CD14-positive monocyte (primary cell): Measurements from ENCODE around the gene CWC15. TPM values are rescaled to one million over a fixed set of nuclear protein-coding genes. Genes with fewer than 3 reads are reported as not detected.

Source experiments
- DNase-seq, 3 donors: peaks; one replicate each; pipeline ENCODE4 v3.0.0-alpha.2; 2011 to 2022
- H2AFZ ChIP-seq: 2 replicates; pipeline ENCODE4 v1.6.0; 2012; ENCODE audit warnings: mild to moderate bottlenecking, low read depth, low read length, inconsistent platforms; ENCODE audit not compliant: insufficient read depth, poor library complexity, severe bottlenecking
- H3K27ac ChIP-seq, 2 donors: 1 replicate in 1 of 2; 2 replicates in 1 of 2; pipeline ENCODE4 v1.5.1; 2012 to 2013; ENCODE audit warnings: low read length in 2 of 2, control low read depth in 1 of 2, inconsistent platforms in 1 of 2, low read depth in 1 of 2, mild to moderate bottlenecking in 1 of 2
- H3K27me3 ChIP-seq, 2 donors: one replicate each; pipeline versions ENCODE4 v1.6.0 to v1.6.1; 2011 to 2013; ENCODE audit warnings: low read length in 2 of 2; ENCODE audit not compliant: control insufficient read depth in 2 of 2, insufficient read depth in 2 of 2
- H3K36me3 ChIP-seq, 2 donors: replicated peaks in 1 of 2; 1 replicate in 1 of 2; 2 replicates in 1 of 2; pipeline versions ENCODE4 v1.5.1 to v1.6.1; 2012 to 2013; ENCODE audit warnings: low read length in 2 of 2, control low read depth in 1 of 2, inconsistent platforms in 1 of 2, mild to moderate bottlenecking in 1 of 2; ENCODE audit not compliant: insufficient read depth in 2 of 2, control insufficient read depth in 1 of 2
- H3K4me1 ChIP-seq, 2 donors: 1 replicate in 1 of 2; 2 replicates in 1 of 2; pipeline versions ENCODE4 v1.5.1 to v1.6.1; 2012 to 2013; ENCODE audit warnings: low read length in 2 of 2, control low read depth in 1 of 2, inconsistent platforms in 1 of 2, mild to moderate bottlenecking in 1 of 2, moderate library complexity in 1 of 2; ENCODE audit not compliant: insufficient read depth in 2 of 2, control insufficient read depth in 1 of 2
- H3K4me2 ChIP-seq: replicated peaks from 2 replicates; pipeline ENCODE3; 2012; ENCODE audit warnings: low read length, moderate library complexity, mild to moderate bottlenecking; ENCODE audit not compliant: poor library complexity, severe bottlenecking; ENCODE audit errors: extremely low read depth
- H3K4me3 ChIP-seq, 3 experiments: fragments of 200-600 bp in 1 of 3; sonication (generic) in 1 of 3; replicated peaks in 1 of 3; 1 replicate in 2 of 3; 2 replicates in 1 of 3; pipeline ENCODE4 v1.5.1; 2011 to 2013; ENCODE audit warnings: low read length in 3 of 3, mild to moderate bottlenecking in 3 of 3, control low read depth in 2 of 3, low read depth in 2 of 3, inconsistent platforms in 1 of 3, moderate library complexity in 1 of 3
- H3K79me2 ChIP-seq: 2 replicates; pipeline ENCODE4 v1.6.0; 2012; ENCODE audit warnings: mild to moderate bottlenecking, control low read depth, inconsistent platforms, low read length, moderate library complexity; ENCODE audit not compliant: insufficient read depth
- H3K9ac ChIP-seq: 2 replicates; pipeline ENCODE4 v1.6.0; 2017; ENCODE audit warnings: low read length, mild to moderate bottlenecking; ENCODE audit not compliant: insufficient read depth, poor library complexity, severe bottlenecking
- H3K9me3 ChIP-seq, 2 donors: replicated peaks in 1 of 2; 1 replicate in 1 of 2; 2 replicates in 1 of 2; pipeline versions ENCODE4 v1.5.1 to v1.6.1; 2012 to 2013; ENCODE audit warnings: low read length in 2 of 2, control low read depth in 1 of 2; ENCODE audit not compliant: control insufficient read depth in 1 of 2, insufficient read depth in 1 of 2
- H4K20me1 ChIP-seq: 2 replicates; pipeline ENCODE4 v1.6.0; 2012; ENCODE audit warnings: mild to moderate bottlenecking, low read length, control low read depth, moderate library complexity; ENCODE audit not compliant: insufficient read depth
- H3K27ac Mint-ChIP-seq, 7 donors: one replicate each; pipeline ENCODE4 v1.8.0; 2020; ENCODE audit warnings: mild to moderate bottlenecking in 7 of 7, mixed read lengths in 7 of 7, moderate library complexity in 6 of 7, inconsistent platforms in 2 of 7
- H3K27me3 Mint-ChIP-seq, 3 donors: one replicate each; pipeline ENCODE4 v1.8.0; 2021 to 2022; ENCODE audit warnings: low read depth in 3 of 3, mild to moderate bottlenecking in 3 of 3, mixed read lengths in 3 of 3, moderate library complexity in 3 of 3, inconsistent platforms in 1 of 3
- H3K36me3 Mint-ChIP-seq, 2 donors: one replicate each; pipeline ENCODE4 v1.8.0; 2020; ENCODE audit warnings: mixed read lengths in 2 of 2, inconsistent platforms in 1 of 2, mild to moderate bottlenecking in 1 of 2
- H3K4me1 Mint-ChIP-seq: one replicate; pipeline ENCODE4 v1.8.0; 2020; ENCODE audit warnings: mild to moderate bottlenecking, mixed read lengths
- H3K4me3 Mint-ChIP-seq, 2 donors: one replicate each; pipeline ENCODE4 v1.8.0; 2020; ENCODE audit warnings: mild to moderate bottlenecking in 2 of 2, mixed read lengths in 2 of 2, moderate library complexity in 1 of 2
- H3K9me3 Mint-ChIP-seq, 7 donors: one replicate each; pipeline ENCODE4 v1.8.0; 2020 to 2022; ENCODE audit warnings: mixed read lengths in 7 of 7, mild to moderate bottlenecking in 6 of 7, moderate library complexity in 6 of 7, inconsistent platforms in 2 of 7
- WGBS: methylation state at CpG from one replicate; pipeline ENCODE4 v1.1.5; 2013; ENCODE audit warnings: missing lambda C conversion rate; ENCODE audit not compliant: insufficient coverage; 5-methylcytosine and 5-hydroxymethylcytosine counted together
- intact Hi-C, 2 donors: fragments of 100-400 bp; cut with micrococcal nuclease; formaldehyde crosslinking; loops; one replicate each; pipeline versions ENCODE4 v1.15.0 to v1.15.1; 2023
- polyA plus RNA-seq, 3 donors: library from polyadenylated mRNA; depleted of rRNA in 1 of 3; unstranded in 2 of 3; stranded (reverse) in 1 of 3; fragments of 300-500 nt in 2 of 3; fragments of >200 nt in 1 of 3; fragmentation: Illumina TruSeq in 2 of 3; gene quantifications; 1 replicate in 2 of 3; 2 replicates in 1 of 3; pipeline ENCODE4 v1.2.3, GENCODE V29; 2012 to 2021
- TF ChIP-seq, protein P1 (sequence below): fragments of 200-600 bp; IDR thresholded peaks from one replicate; pipeline ENCODE4 v1.8.0; 2022; ENCODE audit warnings: antibody characterized with exemption, mild to moderate bottlenecking

Gene CWC15
- polyA plus RNA-seq, 3 donors = 27.5 to 43.8 (median 38.9) TPM

DNA sequence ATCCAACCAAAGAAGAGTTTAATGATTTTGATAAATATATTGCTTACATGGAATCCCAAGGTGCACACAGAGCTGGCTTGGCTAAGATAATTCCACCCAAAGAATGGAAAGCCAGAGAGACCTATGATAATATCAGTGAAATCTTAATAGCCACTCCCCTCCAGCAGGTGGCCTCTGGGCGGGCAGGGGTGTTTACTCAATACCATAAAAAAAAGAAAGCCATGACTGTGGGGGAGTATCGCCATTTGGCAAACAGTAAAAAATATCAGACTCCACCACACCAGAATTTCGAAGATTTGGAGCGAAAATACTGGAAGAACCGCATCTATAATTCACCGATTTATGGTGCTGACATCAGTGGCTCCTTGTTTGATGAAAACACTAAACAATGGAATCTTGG lies 24.1 kb upstream of the CWC15 start:
- H3K36me3 Mint-ChIP-seq = no peaks in the 10 kb centered on the region
- no peaks in the 10 kb centered on the region for H3K36me3 ChIP-seq
- WGBS = 100% methylated on average over 2 of the region's 6 CpGs
- H3K4me1 Mint-ChIP-seq = no peaks in the 10 kb centered on the region
- H3K79me2 ChIP-seq = no peaks in the 10 kb centered on the region
- no peak overlapping the region for H3K9ac ChIP-seq
- no peaks in the 10 kb centered on the region for H3K9me3 ChIP-seq
- H3K27ac Mint-ChIP-seq = no peak overlapping the region
- H3K4me3 ChIP-seq = no peak overlapping the region
- no peaks in the 10 kb centered on the region for H3K4me1 ChIP-seq
- H2AFZ ChIP-seq = no peak overlapping the region
- TF ChIP-seq, protein P1, sequence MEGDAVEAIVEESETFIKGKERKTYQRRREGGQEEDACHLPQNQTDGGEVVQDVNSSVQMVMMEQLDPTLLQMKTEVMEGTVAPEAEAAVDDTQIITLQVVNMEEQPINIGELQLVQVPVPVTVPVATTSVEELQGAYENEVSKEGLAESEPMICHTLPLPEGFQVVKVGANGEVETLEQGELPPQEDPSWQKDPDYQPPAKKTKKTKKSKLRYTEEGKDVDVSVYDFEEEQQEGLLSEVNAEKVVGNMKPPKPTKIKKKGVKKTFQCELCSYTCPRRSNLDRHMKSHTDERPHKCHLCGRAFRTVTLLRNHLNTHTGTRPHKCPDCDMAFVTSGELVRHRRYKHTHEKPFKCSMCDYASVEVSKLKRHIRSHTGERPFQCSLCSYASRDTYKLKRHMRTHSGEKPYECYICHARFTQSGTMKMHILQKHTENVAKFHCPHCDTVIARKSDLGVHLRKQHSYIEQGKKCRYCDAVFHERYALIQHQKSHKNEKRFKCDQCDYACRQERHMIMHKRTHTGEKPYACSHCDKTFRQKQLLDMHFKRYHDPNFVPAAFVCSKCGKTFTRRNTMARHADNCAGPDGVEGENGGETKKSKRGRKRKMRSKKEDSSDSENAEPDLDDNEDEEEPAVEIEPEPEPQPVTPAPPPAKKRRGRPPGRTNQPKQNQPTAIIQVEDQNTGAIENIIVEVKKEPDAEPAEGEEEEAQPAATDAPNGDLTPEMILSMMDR = no peak
- H3K9me3 Mint-ChIP-seq = peaks cover 2 to 12% (median 4%) of the 10 kb centered on the region in 7 donors
- intact Hi-C loops = no loop called here
- H3K27me3 Mint-ChIP-seq = peaks cover 0 to 2% (median 0%) of the 10 kb centered on the region in 3 donors
- H3K27ac ChIP-seq = no peak overlapping the region
- H3K4me2 ChIP-seq = no peak overlapping the region
- no peak for DNase-seq
- H3K27me3 ChIP-seq = no peaks in the 10 kb centered on the region
- no peaks in the 10 kb centered on the region for H4K20me1 ChIP-seq
- no peak overlapping the region for H3K4me3 Mint-ChIP-seq

DNA sequence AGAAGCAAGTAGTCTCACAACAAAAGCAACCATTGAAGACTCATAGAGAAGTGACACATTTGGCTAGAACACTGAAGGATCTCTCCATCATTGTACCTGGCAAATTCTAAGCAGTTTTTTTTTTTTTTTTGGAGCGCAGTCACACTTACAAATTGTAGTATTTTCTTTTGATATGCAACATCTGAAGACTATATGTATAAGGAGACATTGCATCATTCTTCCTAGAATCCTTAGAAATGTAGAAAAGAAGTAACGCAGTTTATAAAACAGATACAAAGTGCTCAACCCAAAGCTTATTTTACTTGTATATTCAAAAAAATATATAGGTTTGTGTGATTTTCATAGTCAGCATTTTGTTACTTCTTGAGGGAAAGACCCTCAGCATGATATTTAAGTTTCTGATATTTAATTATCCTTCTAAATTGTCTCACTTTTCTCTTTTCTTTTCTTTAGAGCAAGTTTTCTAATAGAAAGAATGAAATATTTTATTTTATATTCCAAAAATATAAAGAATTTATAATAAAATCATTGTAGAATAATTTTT lies 20.1 kb upstream of the CWC15 start:
- no peak overlapping the region for H3K27ac ChIP-seq
- no peaks in the 10 kb centered on the region for H3K4me1 ChIP-seq
- H3K27ac Mint-ChIP-seq = no peak overlapping the region
- intact Hi-C loops = no loop called here
- H3K36me3 Mint-ChIP-seq = no peaks in the 10 kb centered on the region
- H3K4me3 ChIP-seq = no peak overlapping the region
- no CpG with 5 or more reads among the region's 2 CpGs for WGBS
- H3K4me3 Mint-ChIP-seq = no peak overlapping the region
- no peak overlapping the region for H3K4me2 ChIP-seq
- peaks cover 0 to 5% (median 3%) of the 10 kb centered on the region in 3 donors for H3K27me3 Mint-ChIP-seq
- no peaks in the 10 kb centered on the region for H3K4me1 Mint-ChIP-seq
- H3K27me3 ChIP-seq = peaks cover 2 to 4% of the 10 kb centered on the region in 2 donors
- H3K9me3 Mint-ChIP-seq = peaks cover 0 to 7% (median 1%) of the 10 kb centered on the region in 7 donors
- H3K9ac ChIP-seq = no peak overlapping the region
- TF ChIP-seq, protein P1 = no peak
- H3K9me3 ChIP-seq = no peaks in the 10 kb centered on the region
- no peaks in the 10 kb centered on the region for H3K36me3 ChIP-seq
- DNase-seq = no peak
- H2AFZ ChIP-seq = no peak overlapping the region
- H3K79me2 ChIP-seq = no peaks in the 10 kb centered on the region
- H4K20me1 ChIP-seq = no peaks in the 10 kb centered on the region
